HG02884 (cell line): ENCODE data around the gene ABCA3.

ENCODE experiments used
- ATAC-seq: cut with Tn5 transposase; IDR thresholded peaks from one replicate; pipeline ENCODE4 v1.9.1; 2021; ENCODE audit warnings: mild to moderate bottlenecking, moderate library complexity; ENCODE audit not compliant: unreplicated experiment

ABCA3 gene

DNA sequence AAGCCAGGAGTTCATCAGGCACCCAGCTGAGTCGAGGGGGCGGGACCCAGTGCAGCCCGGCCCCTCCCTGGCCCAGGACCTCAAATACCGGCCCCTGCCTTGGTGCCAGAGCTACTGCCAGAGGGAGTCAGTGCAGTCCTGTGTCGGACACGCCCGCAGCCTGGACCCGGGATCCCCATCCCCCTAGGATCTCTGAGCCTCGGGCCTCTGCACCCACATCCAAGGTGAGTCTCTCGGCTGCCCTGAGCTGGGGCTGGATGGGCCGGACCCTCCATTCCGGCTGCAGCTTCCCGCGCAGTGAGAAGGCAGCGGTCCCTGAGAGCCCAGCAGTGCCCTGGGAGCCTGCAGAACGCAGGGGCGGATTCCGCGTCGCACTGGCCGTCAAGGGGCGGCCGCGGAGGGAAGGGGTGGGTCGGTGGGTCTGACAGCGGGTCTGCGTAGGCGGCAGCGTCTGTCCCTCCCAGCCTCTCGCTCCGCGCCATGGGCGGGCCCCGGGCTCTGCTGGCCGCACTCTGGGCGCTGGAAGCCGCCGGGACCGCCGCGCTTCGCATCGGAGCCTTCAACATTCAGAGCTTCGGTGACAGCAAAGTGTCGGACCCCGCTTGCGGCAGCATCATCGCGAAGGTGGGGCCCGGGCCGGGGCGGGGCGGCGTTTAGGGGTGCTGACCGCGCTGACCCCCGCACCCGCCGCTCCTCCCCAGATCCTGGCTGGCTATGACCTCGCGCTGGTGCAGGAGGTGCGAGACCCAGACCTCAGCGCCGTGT lies 104.0 kb downstream of the ABCA3 start, which contains the start of gene DNASE1L2:
TSS of gene DNASE1L2 (plus strand) at position 108 of the 765 bp plus-strand sequence. CDS start at position 481, 373 bp downstream.
- ATAC-seq: no peak

DNA sequence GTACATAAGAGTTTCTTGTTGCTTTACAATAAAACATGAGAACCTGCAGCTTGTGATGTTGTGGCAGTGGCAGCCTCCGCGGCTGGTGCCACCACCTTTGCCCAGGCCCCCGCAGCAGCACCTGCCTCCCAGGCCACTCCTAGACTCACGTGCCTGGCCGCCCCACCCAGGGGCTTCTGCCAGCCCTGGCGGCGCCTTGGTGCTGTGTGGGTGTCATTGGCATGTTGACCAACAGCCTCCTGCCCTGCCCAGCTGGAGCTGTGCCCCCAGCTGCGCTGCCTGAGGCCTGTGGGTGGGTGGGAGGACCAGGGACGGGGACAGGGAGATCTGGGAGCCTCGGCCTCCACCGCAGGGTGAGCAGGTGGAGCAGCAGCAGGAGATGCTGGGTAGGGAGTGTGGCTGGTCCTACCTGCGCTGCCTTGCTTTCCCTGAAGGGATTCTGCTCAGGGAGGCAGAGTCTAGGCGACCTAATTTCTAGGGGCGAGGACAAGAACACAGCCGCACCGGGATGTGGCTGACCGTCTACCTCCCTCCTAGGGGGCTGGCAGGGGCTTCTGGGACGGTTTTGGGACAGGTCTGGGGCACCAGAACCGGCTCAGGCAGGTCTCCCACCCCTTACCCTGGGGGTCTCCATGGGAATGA lies 104.7 kb downstream of the ABCA3 start:
- ATAC-seq: no peak

DNA sequence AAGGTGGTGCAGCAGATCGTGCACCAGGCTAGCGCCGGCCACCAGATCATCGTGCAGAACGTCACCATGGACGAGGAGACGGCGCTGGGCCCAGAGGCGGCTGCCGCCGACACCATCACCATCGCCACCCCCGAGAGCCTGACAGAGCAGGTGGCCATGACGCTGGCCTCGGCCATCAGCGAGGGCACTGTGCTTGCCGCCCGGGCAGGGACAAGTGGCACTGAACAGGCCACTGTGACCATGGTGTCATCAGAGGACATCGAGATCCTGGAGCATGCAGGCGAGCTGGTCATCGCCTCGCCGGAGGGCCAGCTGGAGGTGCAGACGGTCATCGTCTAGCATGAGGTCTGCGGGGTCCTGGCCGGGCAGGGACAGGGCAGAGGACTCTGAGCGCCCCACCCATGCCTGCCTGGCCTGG lies 105.3 kb downstream of the ABCA3 start:
- ATAC-seq: no peak

DNA sequence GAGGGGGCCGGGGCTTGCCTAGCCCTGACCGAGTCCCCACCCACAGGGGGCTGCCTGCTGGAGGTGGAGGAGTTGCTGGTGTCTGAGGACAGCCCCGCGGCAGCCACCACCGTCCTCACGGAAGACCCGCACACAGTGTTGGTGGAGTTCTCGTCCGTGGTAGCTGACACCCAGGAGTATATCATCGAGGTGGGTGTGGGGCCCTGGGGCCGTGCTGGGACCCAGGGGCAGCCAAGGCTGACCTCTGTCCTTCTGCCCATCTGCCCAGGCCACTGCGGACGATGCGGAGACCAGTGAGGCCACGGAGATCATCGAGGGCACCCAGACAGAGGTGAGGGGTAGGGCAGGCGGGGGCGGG lies 105.7 kb downstream of the ABCA3 start:
- no peak for ATAC-seq

DNA sequence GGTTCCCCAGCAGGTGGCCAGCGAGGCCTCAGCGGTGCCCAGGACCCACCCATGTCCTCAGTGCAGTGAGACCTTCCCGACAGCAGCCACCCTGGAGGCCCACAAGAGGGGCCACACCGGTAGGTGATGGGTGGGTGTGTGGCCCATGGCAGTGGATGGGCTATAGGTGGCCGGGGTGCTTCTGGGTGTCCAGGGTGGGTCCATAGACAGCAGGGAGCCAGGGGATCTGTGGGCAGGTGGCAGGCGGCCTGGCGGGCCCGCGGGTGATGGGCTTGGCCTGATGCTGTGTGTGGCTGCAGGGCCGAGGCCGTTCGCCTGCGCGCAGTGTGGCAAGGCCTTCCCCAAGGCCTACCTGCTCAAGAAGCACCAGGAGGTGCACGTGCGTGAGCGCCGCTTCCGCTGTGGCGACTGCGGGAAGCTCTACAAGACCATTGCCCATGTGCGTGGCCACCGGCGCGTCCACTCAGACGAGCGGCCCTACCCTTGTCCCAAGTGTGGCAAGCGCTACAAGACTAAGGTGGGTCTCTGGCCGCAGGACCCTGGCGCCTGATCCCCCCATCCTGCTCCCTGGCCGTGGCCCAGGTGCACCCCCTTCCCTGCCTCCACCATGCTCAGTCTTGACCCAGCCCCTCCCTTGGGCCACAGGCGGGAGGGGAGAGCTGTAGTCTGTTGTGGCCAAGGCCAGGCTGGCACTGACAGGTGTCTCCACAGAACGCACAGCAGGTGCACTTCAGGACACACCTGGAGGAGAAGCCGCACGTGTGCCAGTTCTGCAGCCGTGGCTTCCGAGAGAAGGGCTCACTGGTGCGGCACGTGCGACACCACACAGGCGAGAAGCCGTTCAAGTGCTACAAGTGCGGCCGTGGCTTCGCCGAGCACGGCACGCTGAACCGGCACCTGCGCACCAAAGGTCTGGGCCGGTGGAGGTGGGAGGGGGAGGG lies 106.4 kb downstream of the ABCA3 start:
- ATAC-seq: no peak

DNA sequence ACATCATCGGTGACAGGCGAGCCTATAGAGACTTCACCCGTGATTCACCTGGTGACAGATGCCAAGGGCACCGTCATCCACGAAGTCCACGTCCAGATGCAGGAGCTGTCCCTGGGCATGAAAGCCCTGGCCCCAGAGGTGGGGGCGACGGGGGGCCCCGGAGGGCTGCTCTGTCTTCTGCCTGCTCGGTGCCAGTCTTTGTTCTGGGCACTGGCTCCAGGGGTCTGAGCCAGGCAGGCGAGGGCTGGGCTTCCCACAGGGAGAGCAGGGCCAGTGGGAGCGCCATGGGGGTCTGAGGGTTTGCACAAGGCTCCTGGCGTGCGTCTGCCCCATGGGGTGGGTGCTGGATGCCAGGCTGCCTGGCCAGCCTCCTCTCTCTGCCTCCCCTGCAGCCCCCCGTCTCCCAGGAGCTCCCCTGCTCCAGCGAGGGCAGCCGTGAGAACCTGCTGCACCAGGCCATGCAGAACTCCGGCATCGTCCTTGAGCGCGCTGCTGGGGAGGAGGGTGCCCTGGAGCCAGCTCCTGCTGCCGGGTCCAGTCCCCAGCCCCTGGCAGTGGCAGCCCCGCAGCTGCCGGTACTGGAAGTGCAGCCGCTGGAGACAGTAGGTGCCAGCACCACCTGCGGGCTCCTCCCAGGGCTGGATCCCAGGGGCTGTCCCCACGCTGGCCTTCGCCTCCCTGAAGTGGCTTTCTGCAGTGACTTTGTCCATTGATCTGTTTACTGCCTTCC lies 107.3 kb downstream of the ABCA3 start:
- no peak for ATAC-seq

DNA sequence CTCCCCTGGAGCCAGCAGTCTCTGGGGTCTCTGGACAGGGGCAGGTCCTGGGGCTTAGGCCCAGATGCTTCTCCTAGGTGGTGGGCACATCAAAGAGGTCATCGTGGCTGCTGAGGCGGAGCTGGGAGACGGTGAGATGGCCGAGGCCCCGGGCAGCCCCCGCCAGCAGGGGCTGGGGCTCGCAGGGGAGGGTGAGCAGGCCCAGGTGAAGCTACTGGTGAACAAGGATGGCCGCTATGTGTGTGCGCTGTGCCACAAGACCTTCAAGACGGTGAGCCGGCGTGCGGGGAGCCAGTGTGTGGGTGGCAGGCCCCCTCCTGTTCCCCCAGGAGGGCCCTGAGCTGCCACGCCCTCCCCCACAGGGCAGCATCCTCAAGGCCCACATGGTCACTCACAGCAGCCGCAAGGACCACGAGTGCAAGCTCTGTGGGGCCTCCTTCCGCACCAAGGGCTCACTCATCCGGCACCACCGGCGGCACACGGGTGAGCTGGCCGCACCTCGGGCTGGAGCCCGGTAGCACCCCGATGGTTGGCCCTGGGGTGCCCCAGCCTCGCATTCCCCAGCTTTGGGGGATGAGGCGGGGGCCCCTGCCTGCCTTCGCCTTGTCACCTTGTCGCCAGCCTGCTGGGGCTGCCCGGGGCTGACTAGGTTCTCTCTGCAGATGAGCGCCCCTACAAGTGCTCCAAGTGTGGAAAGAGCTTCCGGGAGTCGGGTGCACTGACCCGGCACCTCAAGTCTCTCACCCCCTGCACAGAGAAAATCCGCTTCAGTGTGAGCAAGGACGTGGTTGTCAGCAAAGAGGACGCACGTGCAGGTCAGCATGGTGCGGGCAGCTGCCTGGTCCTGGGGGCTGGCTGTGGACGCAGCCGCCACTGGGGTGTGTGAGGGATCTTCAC lies 108.2 kb downstream of the ABCA3 start:
- ATAC-seq: no peak

DNA sequence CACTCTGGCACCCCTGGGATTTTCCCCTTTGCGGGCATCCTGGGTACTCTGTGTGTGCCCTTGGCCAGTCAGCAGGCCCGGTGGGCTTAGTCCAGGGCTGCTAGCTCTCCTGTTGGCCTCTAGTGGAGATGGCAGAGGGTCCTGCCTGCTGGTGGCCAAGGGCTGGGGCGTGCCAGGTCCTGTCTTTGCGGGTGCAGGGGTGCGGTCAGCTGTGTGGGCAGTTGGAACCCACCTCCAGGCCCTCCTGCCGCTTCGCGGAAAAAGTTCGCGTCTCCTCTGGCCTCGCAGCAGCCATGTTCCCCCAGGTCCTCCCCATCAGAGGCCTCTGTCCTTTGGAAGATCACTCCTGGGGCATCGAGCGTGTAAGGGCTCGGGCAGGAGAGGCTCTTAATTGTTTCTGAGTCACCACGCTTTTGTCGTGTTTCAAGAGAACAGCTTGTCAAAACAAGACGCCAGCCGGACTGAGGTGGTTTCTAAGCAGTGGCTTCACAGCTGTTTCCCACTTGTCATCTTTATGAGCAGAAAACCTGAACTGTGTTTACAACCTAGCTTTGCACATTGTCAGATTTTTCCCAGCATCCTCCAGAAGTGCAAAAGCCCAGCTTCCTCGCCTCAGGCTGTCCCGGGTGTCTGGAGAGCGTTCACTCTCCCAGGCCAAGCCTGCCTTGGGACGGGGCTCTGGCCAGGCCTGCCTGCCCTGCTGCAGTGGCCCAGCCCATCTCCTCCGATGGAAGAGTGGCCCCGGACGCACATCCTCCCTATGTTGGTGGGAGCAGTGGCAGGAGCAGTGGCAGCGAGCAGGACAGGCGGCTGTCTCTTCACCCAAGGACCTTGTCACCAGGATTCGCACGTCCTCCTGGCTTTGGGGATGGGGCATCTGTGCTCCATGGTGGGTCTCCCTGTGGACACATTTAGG lies 109.3 kb downstream of the ABCA3 start:
- ATAC-seq: no peak

DNA sequence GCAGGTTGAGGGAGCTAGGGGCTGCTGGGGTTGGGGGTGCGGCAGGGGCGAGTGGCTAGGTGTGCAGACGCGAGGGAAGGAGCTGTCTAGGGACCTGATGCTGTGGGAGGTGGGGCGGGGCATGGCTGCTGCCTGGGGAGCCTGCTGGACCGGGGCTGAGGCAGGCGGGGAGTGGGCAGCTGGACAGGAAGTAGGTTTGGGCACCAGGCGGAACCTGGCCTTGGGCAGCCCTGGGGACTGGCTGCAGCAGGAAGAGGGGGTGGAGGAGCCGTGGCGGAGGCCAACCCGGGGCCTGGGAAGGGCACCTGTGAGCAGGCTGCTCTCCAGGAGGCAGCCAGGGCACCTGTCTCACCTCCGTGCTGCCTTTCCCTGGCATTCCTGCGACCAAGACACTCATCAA lies 110.2 kb downstream of the ABCA3 start:
- no peak for ATAC-seq

DNA sequence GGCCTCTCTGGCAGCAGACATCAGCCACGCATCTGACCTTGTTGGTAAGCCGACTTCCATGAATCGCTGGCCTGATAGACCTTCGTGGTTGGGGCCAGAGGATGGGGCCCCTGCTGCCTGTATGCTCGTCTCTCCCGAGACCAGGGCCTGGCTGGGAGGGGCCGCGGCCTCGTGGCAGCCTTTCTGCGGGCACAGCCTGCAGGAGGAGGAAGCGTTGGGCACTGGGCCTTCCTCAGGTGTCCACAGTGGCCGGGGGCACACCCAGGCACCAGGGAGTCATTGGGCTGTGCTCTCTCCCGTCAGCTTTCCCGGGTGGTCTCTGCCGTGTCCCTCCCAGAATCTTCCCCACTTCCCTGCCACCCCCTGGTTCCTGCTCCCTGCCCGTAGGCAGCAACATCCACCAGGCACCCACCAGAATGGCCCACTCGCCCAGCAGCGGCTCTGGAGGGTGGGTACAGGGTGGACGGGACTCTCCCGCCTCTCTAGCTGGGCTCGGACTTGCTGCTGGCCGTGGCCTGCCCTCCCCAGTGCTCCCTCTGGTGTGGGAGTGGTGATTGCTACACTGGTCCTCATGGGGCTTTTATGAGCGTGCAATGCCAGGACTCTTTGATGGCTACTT lies 110.8 kb downstream of the ABCA3 start:
- ATAC-seq: no peak

DNA sequence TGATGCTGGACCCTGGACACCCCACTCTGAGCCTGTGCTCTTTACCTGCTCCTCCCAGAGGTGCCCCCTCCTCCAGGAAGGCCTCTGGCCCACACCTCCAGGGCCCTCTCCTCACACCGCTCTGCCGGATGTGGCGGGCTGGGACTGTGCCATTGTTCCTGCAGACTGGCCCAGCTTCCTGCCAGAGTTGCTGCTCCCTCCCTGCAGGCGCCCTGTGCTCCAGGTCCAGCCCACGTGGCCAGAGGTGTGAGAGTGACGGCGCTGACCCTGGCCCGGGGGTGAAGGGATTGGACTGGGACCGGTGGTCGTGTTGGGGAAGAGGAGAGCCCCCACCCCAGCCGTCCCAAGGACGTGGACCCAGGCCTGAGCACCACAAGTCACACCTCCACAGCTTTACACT lies 111.4 kb downstream of the ABCA3 start:
- no peak for ATAC-seq

DNA sequence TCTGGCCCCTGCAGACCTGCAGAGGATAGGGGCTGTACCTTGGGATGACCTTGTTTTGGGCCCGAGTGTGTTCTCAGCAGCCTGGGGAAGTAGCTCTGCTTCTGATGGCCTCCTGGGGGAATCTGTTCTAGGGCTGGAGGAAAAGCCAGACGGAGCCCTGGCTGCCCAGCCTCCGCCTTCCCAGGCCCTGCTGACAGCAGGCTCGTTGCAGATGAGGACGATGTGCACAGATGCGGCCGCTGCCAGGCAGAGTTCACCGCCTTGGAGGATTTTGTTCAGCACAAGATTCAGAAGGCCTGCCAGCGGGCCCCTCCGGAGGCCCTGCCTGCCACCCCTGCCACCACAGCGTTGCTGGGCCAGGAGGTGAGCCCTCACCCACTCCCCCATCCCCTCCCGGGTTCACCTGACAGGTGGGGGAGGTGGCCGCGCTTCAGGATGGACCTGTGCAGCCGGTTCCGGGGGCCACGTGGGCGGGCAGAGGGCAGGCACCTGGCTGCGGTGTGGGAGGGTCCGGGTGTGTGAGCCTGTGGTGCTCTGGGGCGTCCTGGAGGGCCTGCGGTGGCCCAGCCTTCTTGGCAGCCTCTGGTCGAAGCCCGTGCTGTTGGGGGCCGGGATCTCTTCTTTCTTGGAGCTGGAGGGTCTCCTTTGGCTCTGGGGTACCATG lies 112.2 kb downstream of the ABCA3 start:
- no peak for ATAC-seq

DNA sequence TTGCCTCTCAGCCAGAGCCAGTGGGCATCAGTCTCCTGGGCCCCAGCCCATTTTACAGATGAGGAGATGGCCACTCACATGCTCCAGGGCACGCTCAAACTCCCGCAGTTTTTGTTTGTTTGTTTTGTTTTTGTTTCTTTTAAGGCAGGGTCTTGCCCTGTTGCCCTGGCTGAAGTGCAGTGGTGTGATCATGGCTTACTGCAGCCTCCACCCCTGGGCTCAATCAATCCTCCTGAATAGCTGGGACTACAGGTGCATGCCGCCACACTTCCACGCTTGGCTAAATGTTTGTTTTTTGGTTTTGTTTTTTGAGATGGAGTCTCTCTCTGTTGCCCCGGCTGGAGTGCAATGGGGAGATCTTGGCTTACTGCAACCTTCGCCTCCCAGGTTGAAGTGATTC lies 113.6 kb downstream of the ABCA3 start:
- no peak for ATAC-seq

DNA sequence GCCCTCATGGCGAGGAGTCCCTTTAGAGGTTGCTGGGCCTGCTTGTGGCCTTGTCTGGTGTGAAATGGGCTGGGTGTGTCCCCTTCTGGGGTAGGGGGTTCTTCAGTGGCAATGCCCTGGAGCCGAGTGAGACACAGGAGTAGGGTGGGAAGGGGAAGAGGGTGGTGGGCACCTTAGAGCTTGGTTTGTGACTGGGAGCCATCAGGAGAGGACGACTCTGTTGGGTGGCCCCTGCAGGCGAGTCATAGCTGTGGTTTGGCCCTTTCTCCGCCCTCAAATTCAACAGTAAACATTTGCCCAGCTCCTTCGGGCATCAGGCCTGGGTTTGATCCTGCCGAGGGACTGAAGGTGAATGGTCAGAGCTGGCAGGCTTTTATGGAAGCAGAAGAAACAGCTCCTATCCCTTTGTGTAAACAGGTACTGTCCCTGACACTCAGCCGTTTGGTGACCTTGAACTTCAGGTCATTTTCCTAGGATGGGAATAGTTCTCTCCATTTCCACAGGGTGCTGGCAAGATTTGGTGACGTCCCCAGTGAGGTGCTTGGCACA lies 114.2 kb downstream of the ABCA3 start:
- ATAC-seq: no peak
